ENCODE measurements around the gene TRAPPC10. TPM values are rescaled to one million over a fixed set of nuclear protein-coding genes. Genes with fewer than 3 reads are reported as not detected.

The TRAPPC10 gene
- total RNA-seq, 2 donors from 2014 or later, result 14.4 to 38.9 TPM

DNA sequence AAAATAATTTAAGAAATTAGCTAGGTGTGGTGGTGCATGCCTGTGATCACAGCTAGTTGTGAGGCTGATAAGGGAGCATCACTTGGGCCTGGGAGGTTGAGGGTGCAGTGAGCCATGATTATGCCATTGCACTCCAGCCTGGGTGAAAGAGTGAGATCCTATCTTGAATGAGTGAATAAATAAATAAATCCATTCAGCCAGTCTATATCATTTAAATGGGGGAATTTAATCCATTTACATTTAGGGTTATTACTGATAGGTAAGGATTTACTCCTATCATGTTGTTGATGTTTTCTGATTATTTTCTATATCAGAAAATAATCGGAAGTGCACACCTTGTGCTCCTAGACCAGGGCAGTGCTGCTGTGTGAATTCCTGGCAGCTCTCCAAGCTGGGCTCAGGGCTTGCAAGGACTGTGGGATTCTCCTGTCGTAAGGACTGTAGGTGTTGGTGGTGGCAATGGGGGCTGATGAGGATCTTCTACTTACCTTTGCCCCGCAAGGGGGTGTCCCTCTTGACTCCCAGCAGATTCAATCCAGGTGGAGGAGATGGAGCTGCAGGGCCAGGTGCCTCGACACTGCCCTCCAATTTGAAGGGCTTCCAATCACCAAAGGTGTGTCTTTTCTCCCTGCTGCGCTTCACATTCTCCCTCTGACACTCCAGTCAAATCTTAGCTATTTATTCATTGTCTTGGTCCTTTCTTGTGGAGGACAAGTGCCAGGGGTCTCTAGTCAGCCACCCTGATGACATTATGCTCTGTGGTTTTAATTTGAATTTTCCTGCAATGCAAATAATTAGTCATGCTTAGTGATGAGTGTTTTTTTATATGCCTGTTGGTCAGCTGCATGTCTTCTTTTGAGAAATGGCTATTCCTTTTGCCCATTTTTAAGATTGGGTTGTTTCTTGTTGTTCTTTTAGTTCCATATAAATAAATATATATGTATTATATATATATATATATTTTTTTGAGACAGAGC is 14.1 kb upstream of the TRAPPC10 start:
- DNase-seq (ENCODE audit: low spot score), result no peak
- no peak for TF ChIP-seq POLR2AphosphoS5 (IDR thresholded peaks at IDR 0.05)
- no peak for TF ChIP-seq CTCF (IDR thresholded peaks at IDR 0.05)
- TF ChIP-seq POLR2A (IDR thresholded peaks at IDR 0.05), result no peak
- H3K4me1 ChIP-seq (replicated peaks), result no peaks in the 10 kb centered on the region
- intact Hi-C loops (cut with DNase I), result no loop called here
- H3K9me3 ChIP-seq, result no peaks in the 10 kb centered on the region
- no peaks in the 10 kb centered on the region for H3K27me3 ChIP-seq (replicated peaks; ENCODE audit: insufficient read depth)
- 85% methylated on average over 5 of the region's 5 CpGs for WGBS
- H3K4me3 ChIP-seq, result no peak overlapping the region
- no peaks in the 10 kb centered on the region for H3K36me3 ChIP-seq
- H3K27ac ChIP-seq, result no peak overlapping the region

DNA sequence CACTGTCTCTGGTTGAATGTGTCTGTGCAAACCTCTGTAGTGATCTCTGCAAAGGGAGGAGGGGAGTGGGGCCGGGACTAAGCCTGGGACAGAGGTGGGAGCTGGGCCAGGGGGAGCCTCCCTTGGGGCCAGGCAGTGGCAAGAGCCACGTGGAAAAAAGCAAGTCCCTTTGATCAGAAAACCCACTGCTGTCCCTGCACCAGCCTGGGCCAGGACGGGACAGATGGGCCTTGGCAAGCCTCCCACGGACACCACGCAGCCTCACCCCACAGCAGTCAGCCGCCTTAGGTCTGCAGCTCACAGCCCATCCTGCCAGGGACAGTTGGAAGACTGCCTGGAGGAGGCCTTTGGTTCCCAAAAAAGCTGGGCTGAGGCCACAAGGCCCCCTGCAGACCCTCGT is 11.7 kb upstream of the TRAPPC10 start:
- DNase-seq (ENCODE audit: low spot score), result no peak
- H3K36me3 ChIP-seq, result no peaks in the 10 kb centered on the region
- intact Hi-C loops (cut with DNase I), result no loop called here
- WGBS, result 37% methylated on average over 7 of the region's 7 CpGs
- H3K9me3 ChIP-seq, result no peaks in the 10 kb centered on the region
- no peak overlapping the region for H3K4me3 ChIP-seq
- no peaks in the 10 kb centered on the region for H3K27me3 ChIP-seq (replicated peaks; ENCODE audit: insufficient read depth)
- no peak overlapping the region for H3K27ac ChIP-seq
- TF ChIP-seq CTCF (IDR thresholded peaks at IDR 0.05) (no peak), POLR2A (IDR thresholded peaks at IDR 0.05) (no peak), POLR2AphosphoS5 (IDR thresholded peaks at IDR 0.05) (no peak)
- no peaks in the 10 kb centered on the region for H3K4me1 ChIP-seq (replicated peaks)

GRCh38 chr21:44002511-44002910 is 9.6 kb upstream of the TRAPPC10 start:
- no peak for DNase-seq (ENCODE audit: low spot score)
- Histone ChIP-seq H3K9me3 (no peaks in the 10 kb centered on the region), H3K27me3 (replicated peaks; ENCODE audit: insufficient read depth) (no peaks in the 10 kb centered on the region), H3K27ac (no peak overlapping the region), H3K36me3 (no peaks in the 10 kb centered on the region), H3K4me3 (no peak overlapping the region), H3K4me1 (replicated peaks) (no peaks in the 10 kb centered on the region)
- 93% methylated on average over 10 of the region's 10 CpGs for WGBS
- intact Hi-C loops (cut with DNase I), result no loop called here
- TF ChIP-seq POLR2AphosphoS5 (IDR thresholded peaks at IDR 0.05) (no peak), POLR2A (IDR thresholded peaks at IDR 0.05) (no peak), CTCF (IDR thresholded peaks at IDR 0.05) (no peak)

- Histone ChIP-seq H3K9me3 (no peaks in the 10 kb centered on the region), H3K27ac (no peak overlapping the region), H3K4me1 (replicated peaks) (no peaks in the 10 kb centered on the region), H3K27me3 (replicated peaks; ENCODE audit: insufficient read depth) (no peaks in the 10 kb centered on the region), H3K36me3 (no peaks in the 10 kb centered on the region), H3K4me3 (no peak overlapping the region)
- TF ChIP-seq CTCF (IDR thresholded peaks at IDR 0.05) (no peak), POLR2AphosphoS5 (IDR thresholded peaks at IDR 0.05) (no peak), POLR2A (IDR thresholded peaks at IDR 0.05) (no peak)
- intact Hi-C loops (cut with DNase I), result no loop called here
- DNase-seq (ENCODE audit: low spot score), result no peak
- 91% methylated on average over 5 of the region's 5 CpGs for WGBS
These were observed 8.7 kb upstream of the TRAPPC10 start for GRCh38 chr21:44003307-44003966.
